ENCODE data around the gene IER5L.

- TF ChIP-seq CTCF (IDR thresholded peaks at IDR 0.05) (no peak), YY1 (IDR thresholded peaks at IDR 0.05; ENCODE audit: low read depth) (no peak), GABPA (IDR thresholded peaks at IDR 0.05; ENCODE audit: low read depth) (no peak), SMC3 (IDR thresholded peaks at IDR 0.05; ENCODE audit: low read depth, low read length) (no peak), FOXJ3 (CRISPR knock-in tag; IDR thresholded peaks at IDR 0.05) (no peak)
Measured at GRCh38 chr9:129201289-129201688, 23.2 kb upstream of the IER5L start.

All from SK-N-SH (cell line).